Forelimb muscle (tissue), 1 donor: ENCODE results near the gene MTTP. TPM values are rescaled to one million over a fixed set of nuclear protein-coding genes. Genes with fewer than 3 reads are reported as not detected.

Experiments
- DNase-seq: peaks from one replicate; pipeline ENCODE4 v3.0.0-alpha.2; 2013; ENCODE audit warnings: low read depth
- polyA plus RNA-seq: library from polyadenylated mRNA; unstranded; fragments of 120-200 nt; gene quantifications from one replicate; pipeline ENCODE4 v1.2.1, GENCODE V29; 2013; ENCODE audit not compliant: insufficient read length

Gene MTTP
- polyA plus RNA-seq, 1 donor: 1.5 TPM

- DNase-seq: no peak
Observed at GRCh38 chr4:99593781-99594641, 19.4 kb downstream of the MTTP start.

GRCh38 chr4:99594818-99595217, 20.2 kb downstream of the MTTP start:
- no peak for DNase-seq

GRCh38 chr4:99606716-99607115, 32.1 kb downstream of the MTTP start:
- DNase-seq: no peak

- no peak for DNase-seq
Observed at GRCh38 chr4:99608417-99608816, 33.8 kb downstream of the MTTP start.

- no peak for DNase-seq
Observed at GRCh38 chr4:99610605-99611175, 36.1 kb downstream of the MTTP start.

- DNase-seq: no peak
Observed at GRCh38 chr4:99612281-99612680, 37.7 kb downstream of the MTTP start.

GRCh38 chr4:99612704-99613103, 38.1 kb downstream of the MTTP start:
- DNase-seq: no peak

GRCh38 chr4:99614491-99614890, 39.9 kb downstream of the MTTP start:
- no peak for DNase-seq

GRCh38 chr4:99615170-99615820, 40.7 kb downstream of the MTTP start:
- no peak for DNase-seq

GRCh38 chr4:99617374-99617773, 42.8 kb downstream of the MTTP start:
- DNase-seq: no peak

GRCh38 chr4:99622341-99622740, 47.7 kb downstream of the MTTP start:
- DNase-seq: no peak

GRCh38 chr4:99624141-99624719, 49.6 kb downstream of the MTTP start:
- DNase-seq: no peak

- DNase-seq: no peak
Observed at GRCh38 chr4:99625369-99625768, 50.7 kb downstream of the MTTP start.

- DNase-seq: no peak
Observed at GRCh38 chr4:99628040-99628439, 53.4 kb downstream of the MTTP start.

- no peak for DNase-seq
Observed at GRCh38 chr4:99629962-99630554, 55.4 kb downstream of the MTTP start.

GRCh38 chr4:99630857-99631360, 56.3 kb downstream of the MTTP start:
- no peak for DNase-seq

GRCh38 chr4:99633772-99634171, 59.1 kb downstream of the MTTP start:
- no peak for DNase-seq

GRCh38 chr4:99634742-99635360, 60.2 kb downstream of the MTTP start:
- DNase-seq: no peak

- DNase-seq: no peak
Observed at GRCh38 chr4:99635601-99636000, 61.0 kb downstream of the MTTP start.

GRCh38 chr4:99636422-99636821, 61.8 kb downstream of the MTTP start:
- no peak for DNase-seq

- no peak for DNase-seq
Observed at GRCh38 chr4:99637174-99637573, 62.5 kb downstream of the MTTP start.
